ENCODE data around the gene GRK1.
"Not testable (repeated sequence)": the region's sequence is repeated elsewhere in the genome, so short reads cannot be mapped to it uniquely, and the experiment has no call there.

GRK1 gene

GRCh38 chr13:113743366-113744195, 76.6 kb downstream of the GRK1 start:
- DNase-seq (ENCODE audit: low read depth): no peak

GRCh38 chr13:113744197-113745000, 77.4 kb downstream of the GRK1 start:
- no peak for DNase-seq (ENCODE audit: low read depth)

- DNase-seq (ENCODE audit: low read depth): no peak
These were observed 78.0 kb downstream of the GRK1 start for GRCh38 chr13:113745059-113745458.

GRCh38 chr13:113745500-113746142, 78.6 kb downstream of the GRK1 start:
- DNase-seq (ENCODE audit: low read depth): not testable (repeated sequence)

- DNase-seq (ENCODE audit: low read depth): no peak
These were observed 79.1 kb downstream of the GRK1 start for GRCh38 chr13:113746143-113746525.

GRCh38 chr13:113746671-113747070, 79.7 kb downstream of the GRK1 start:
- DNase-seq (ENCODE audit: low read depth): no peak

- DNase-seq (ENCODE audit: low read depth): no peak
These were observed 80.3 kb downstream of the GRK1 start for GRCh38 chr13:113747291-113747833.

- no peak for DNase-seq (ENCODE audit: low read depth)
These were observed 81.3 kb downstream of the GRK1 start for GRCh38 chr13:113748101-113748861.

- DNase-seq (ENCODE audit: low read depth): no peak
These were observed 81.9 kb downstream of the GRK1 start for GRCh38 chr13:113748862-113749451.

- no peak for DNase-seq (ENCODE audit: low read depth)
These were observed 82.5 kb downstream of the GRK1 start for GRCh38 chr13:113749507-113749906.

- no peak for DNase-seq (ENCODE audit: low read depth)
These were observed 82.9 kb downstream of the GRK1 start for GRCh38 chr13:113749967-113750366.

GRCh38 chr13:113750554-113751399, 83.8 kb downstream of the GRK1 start:
- DNase-seq (ENCODE audit: low read depth): no peak

GRCh38 chr13:113751491-113751890, 84.5 kb downstream of the GRK1 start:
- DNase-seq (ENCODE audit: low read depth): no peak

- DNase-seq (ENCODE audit: low read depth): not testable (repeated sequence)
These were observed 85.4 kb downstream of the GRK1 start for GRCh38 chr13:113752211-113752986.

- no peak for DNase-seq (ENCODE audit: low read depth)
These were observed 86.2 kb downstream of the GRK1 start for GRCh38 chr13:113753171-113753570.

- DNase-seq (ENCODE audit: low read depth): no peak
These were observed 87.2 kb downstream of the GRK1 start for GRCh38 chr13:113754242-113754641.

- DNase-seq (ENCODE audit: low read depth): no peak
These were observed 87.7 kb downstream of the GRK1 start for GRCh38 chr13:113754691-113755090.

- no peak for DNase-seq (ENCODE audit: low read depth)
These were observed 89.5 kb downstream of the GRK1 start for GRCh38 chr13:113756441-113757097.
